Activated T-cell treated with anti-CD3 and anti-CD28 coated beads for 4 hours (primary cell): ENCODE data around the gene KRTAP7-1.

Experiments used
- DNase-seq: peaks from one replicate; pipeline ENCODE4 v3.0.0-alpha.2; 2020

KRTAP7-1 gene

GRCh38 chr21:30829659-30830058, at the start of gene KRTAP7-1:
KRTAP7-1 (minus strand) TSS chr21:30829759; CDS start chr21:30829698, 61 bp downstream.
- no peak for DNase-seq

- no peak for DNase-seq
Measured at GRCh38 chr21:30874526-30874925, 45.0 kb upstream of the KRTAP7-1 start.

GRCh38 chr21:30847627-30848500, 18.3 kb upstream of the KRTAP7-1 start:
- DNase-seq = no peak

GRCh38 chr21:30842990-30843389, 13.4 kb upstream of the KRTAP7-1 start:
- DNase-seq = no peak

GRCh38 chr21:30839304-30839703, 9.7 kb upstream of the KRTAP7-1 start:
- DNase-seq = peak; percentile 4

GRCh38 chr21:30838536-30838935, 9.0 kb upstream of the KRTAP7-1 start:
- no peak for DNase-seq

- peak; percentile 7 for DNase-seq
Measured at GRCh38 chr21:30831194-30831765, 1.7 kb upstream of the KRTAP7-1 start.

GRCh38 chr21:30818837-30819610, 10.5 kb downstream of the KRTAP7-1 start:
- DNase-seq = no peak

- no peak for DNase-seq
Measured at GRCh38 chr21:30813174-30813573, 16.4 kb downstream of the KRTAP7-1 start, which contains the start of gene KRTAP8-1. KRTAP8-1 (minus strand) TSS chr21:30813274; CDS start chr21:30813220, 54 bp downstream.

GRCh38 chr21:30800605-30801004, 29.0 kb downstream of the KRTAP7-1 start:
- DNase-seq = no peak

GRCh38 chr21:30793581-30794314, 35.8 kb downstream of the KRTAP7-1 start:
- DNase-seq = no peak

- DNase-seq = no peak
Measured at GRCh38 chr21:30779249-30779648, 50.3 kb downstream of the KRTAP7-1 start.
